Vagina (tissue), 2 donors: Measurements from ENCODE around the gene PLK2.

Experiments used
- POLR2A ChIP-seq, 2 donors: fragments of 450-650 bp; IDR thresholded peaks; one replicate each; pipeline ENCODE4 v1.6.1; 2017; ENCODE audit warnings: antibody characterized with exemption in 2 of 2, mild to moderate bottlenecking in 2 of 2, moderate library complexity in 2 of 2
- POLR2AphosphoS5 ChIP-seq, 2 donors: sonication (generic); formaldehyde crosslinking; IDR thresholded peaks; one replicate each; pipeline ENCODE4 v1.9.0; 2017; ENCODE audit warnings: antibody characterized with exemption in 2 of 2, mild to moderate bottlenecking in 2 of 2, low read depth in 1 of 2; ENCODE audit not compliant: insufficient read depth in 1 of 2
- TF ChIP-seq, protein P1 (sequence below), 3 experiments: fragments of 450-650 bp in 2 of 3; fragments of 200-600 bp in 1 of 3; sonication (generic) in 1 of 3; IDR thresholded peaks; one replicate each; pipeline ENCODE4 v1.5.1; 2017 to 2019; ENCODE audit warnings: antibody characterized with exemption in 3 of 3, mild to moderate bottlenecking in 2 of 3, moderate library complexity in 2 of 3

DNA sequence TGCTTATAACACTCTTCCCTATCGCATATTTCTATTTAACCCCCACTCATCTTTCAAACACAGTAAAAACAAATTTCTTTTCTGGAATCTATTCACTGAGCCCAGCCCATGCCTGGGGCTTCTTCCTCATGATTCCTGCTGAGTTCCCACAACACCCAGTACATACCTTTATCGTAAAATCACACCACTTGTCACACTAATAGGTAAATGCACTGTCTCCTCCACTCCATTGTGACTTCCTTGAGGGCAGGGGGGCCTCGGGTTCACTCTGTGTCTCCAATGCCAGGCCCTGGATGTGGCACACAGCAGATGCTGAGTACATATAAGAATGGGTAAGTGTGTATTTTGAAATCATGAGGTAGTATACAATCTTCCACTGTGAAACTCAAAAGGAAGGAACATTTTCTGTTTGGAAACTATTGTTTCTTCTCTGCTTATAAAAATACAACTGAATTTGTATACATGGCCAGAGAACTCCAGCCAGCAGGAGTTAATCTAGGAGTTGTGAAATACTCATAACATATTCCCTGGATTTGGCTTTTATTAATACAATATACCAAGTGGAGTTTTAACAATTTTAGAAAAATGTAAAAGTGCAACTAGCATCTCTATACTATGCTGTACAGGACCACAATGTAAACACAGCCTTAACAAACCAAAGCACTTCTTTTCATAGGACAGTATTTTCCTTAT lies 7.2 kb downstream of the PLK2 start:
- TF ChIP-seq POLR2A (IDR thresholded peaks at IDR 0.05) (no peak), POLR2AphosphoS5 (IDR thresholded peaks at IDR 0.05; ENCODE audit: insufficient read depth in 1 of 2, low read depth in 1 of 2) (no peak)
- TF ChIP-seq, protein P1, sequence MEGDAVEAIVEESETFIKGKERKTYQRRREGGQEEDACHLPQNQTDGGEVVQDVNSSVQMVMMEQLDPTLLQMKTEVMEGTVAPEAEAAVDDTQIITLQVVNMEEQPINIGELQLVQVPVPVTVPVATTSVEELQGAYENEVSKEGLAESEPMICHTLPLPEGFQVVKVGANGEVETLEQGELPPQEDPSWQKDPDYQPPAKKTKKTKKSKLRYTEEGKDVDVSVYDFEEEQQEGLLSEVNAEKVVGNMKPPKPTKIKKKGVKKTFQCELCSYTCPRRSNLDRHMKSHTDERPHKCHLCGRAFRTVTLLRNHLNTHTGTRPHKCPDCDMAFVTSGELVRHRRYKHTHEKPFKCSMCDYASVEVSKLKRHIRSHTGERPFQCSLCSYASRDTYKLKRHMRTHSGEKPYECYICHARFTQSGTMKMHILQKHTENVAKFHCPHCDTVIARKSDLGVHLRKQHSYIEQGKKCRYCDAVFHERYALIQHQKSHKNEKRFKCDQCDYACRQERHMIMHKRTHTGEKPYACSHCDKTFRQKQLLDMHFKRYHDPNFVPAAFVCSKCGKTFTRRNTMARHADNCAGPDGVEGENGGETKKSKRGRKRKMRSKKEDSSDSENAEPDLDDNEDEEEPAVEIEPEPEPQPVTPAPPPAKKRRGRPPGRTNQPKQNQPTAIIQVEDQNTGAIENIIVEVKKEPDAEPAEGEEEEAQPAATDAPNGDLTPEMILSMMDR (IDR thresholded peaks at IDR 0.05): no peak
